ENCODE results near the gene DCAF12.

Gene DCAF12

DNA sequence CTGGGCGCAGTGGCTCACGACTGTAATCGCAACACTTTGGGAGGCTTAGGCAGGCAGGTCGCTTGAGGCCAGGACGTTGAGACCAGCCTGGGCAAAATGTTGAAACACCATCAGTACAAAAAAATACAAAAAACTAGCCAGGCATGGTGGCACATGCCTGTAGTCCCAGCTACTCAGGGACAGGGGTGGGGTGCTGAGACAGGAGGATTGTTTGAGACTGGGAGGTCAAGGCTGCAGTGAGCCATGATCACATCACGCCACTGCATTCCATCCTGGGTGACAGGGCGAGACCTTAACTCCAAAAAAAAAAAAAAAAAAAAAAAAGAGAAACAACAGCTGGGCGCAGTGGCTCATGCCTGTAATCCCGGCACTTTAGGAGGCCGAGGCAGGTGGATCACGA is 23.7 kb downstream of the DCAF12 start:
- ATAC-seq = no peak
- TF ChIP-seq ZFP3 (CRISPR knock-in tag; IDR thresholded peaks at IDR 0.05) = no peak
- no peak for TF ChIP-seq ESRRG (CRISPR knock-in tag; IDR thresholded peaks at IDR 0.05)
- TF ChIP-seq ZNF70 (CRISPR knock-in tag; IDR thresholded peaks at IDR 0.05) = no peak
- TF ChIP-seq GLIS3 (CRISPR knock-in tag; IDR thresholded peaks at IDR 0.05) = no peak
- TF ChIP-seq TOX (CRISPR knock-in tag; IDR thresholded peaks at IDR 0.05; ENCODE audit: borderline replicate concordance) = no peak
- TF ChIP-seq TCF4 (CRISPR knock-in tag; IDR thresholded peaks at IDR 0.05; ENCODE audit: borderline replicate concordance) = no peak
- no peak for TF ChIP-seq ZC3H10 (CRISPR knock-in tag; IDR thresholded peaks at IDR 0.05)
- no peak for TF ChIP-seq ZNF565 (CRISPR knock-in tag; conservative IDR thresholded peaks at IDR 0.05; ENCODE audit: low read depth)
- TF ChIP-seq, protein P1, sequence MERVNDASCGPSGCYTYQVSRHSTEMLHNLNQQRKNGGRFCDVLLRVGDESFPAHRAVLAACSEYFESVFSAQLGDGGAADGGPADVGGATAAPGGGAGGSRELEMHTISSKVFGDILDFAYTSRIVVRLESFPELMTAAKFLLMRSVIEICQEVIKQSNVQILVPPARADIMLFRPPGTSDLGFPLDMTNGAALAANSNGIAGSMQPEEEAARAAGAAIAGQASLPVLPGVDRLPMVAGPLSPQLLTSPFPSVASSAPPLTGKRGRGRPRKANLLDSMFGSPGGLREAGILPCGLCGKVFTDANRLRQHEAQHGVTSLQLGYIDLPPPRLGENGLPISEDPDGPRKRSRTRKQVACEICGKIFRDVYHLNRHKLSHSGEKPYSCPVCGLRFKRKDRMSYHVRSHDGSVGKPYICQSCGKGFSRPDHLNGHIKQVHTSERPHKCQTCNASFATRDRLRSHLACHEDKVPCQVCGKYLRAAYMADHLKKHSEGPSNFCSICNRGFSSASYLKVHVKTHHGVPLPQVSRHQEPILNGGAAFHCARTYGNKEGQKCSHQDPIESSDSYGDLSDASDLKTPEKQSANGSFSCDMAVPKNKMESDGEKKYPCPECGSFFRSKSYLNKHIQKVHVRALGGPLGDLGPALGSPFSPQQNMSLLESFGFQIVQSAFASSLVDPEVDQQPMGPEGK (CRISPR knock-in tag; IDR thresholded peaks at IDR 0.05; ENCODE audit: borderline replicate concordance) = no peak
- TF ChIP-seq ISL1 (CRISPR knock-in tag; IDR thresholded peaks at IDR 0.05) = no peak

DNA sequence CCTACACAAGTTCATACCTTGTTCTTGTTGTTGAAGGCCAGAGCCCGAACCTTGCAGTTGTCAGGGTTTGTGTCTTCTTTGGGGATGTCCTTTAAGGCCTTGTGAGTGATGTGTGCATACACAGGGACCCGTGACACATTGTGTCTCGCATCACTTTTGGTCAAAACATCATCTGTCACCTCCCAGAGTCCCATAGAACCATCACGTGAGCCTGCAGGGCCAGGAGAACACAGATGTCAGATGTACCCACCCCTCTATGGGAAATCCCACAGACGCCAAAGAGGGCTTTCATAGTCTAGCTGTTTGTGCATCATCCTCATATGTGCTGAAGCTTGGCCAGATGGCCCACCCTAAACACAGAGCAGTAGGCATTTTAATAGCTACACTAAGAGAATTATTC is 28.2 kb downstream of the DCAF12 start:
- TF ChIP-seq ZFP30 (CRISPR knock-in tag; IDR thresholded peaks at IDR 0.05) = no peak
- TF ChIP-seq, protein P2, sequence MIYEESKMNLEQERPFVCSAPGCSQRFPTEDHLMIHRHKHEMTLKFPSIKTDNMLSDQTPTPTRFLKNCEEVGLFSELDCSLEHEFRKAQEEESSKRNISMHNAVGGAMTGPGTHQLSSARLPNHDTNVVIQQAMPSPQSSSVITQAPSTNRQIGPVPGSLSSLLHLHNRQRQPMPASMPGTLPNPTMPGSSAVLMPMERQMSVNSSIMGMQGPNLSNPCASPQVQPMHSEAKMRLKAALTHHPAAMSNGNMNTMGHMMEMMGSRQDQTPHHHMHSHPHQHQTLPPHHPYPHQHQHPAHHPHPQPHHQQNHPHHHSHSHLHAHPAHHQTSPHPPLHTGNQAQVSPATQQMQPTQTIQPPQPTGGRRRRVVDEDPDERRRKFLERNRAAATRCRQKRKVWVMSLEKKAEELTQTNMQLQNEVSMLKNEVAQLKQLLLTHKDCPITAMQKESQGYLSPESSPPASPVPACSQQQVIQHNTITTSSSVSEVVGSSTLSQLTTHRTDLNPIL (CRISPR knock-in tag; IDR thresholded peaks at IDR 0.05; ENCODE audit: low read depth) = no peak
- TF ChIP-seq, protein P3, sequence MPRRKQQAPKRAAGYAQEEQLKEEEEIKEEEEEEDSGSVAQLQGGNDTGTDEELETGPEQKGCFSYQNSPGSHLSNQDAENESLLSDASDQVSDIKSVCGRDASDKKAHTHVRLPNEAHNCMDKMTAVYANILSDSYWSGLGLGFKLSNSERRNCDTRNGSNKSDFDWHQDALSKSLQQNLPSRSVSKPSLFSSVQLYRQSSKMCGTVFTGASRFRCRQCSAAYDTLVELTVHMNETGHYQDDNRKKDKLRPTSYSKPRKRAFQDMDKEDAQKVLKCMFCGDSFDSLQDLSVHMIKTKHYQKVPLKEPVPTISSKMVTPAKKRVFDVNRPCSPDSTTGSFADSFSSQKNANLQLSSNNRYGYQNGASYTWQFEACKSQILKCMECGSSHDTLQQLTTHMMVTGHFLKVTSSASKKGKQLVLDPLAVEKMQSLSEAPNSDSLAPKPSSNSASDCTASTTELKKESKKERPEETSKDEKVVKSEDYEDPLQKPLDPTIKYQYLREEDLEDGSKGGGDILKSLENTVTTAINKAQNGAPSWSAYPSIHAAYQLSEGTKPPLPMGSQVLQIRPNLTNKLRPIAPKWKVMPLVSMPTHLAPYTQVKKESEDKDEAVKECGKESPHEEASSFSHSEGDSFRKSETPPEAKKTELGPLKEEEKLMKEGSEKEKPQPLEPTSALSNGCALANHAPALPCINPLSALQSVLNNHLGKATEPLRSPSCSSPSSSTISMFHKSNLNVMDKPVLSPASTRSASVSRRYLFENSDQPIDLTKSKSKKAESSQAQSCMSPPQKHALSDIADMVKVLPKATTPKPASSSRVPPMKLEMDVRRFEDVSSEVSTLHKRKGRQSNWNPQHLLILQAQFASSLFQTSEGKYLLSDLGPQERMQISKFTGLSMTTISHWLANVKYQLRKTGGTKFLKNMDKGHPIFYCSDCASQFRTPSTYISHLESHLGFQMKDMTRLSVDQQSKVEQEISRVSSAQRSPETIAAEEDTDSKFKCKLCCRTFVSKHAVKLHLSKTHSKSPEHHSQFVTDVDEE (CRISPR knock-in tag; IDR thresholded peaks at IDR 0.05) = no peak
- TF ChIP-seq ESRRG (CRISPR knock-in tag; IDR thresholded peaks at IDR 0.05) = no peak
- no peak for TF ChIP-seq ARNTL (CRISPR knock-in tag; IDR thresholded peaks at IDR 0.05; ENCODE audit: borderline replicate concordance, low read depth)
- no peak for TF ChIP-seq ZFP3 (CRISPR knock-in tag; IDR thresholded peaks at IDR 0.05)
- TF ChIP-seq SNAI2 (CRISPR knock-in tag; IDR thresholded peaks at IDR 0.05) = no peak
- no peak for TF ChIP-seq ZNF8 (CRISPR knock-in tag; IDR thresholded peaks at IDR 0.05)
- TF ChIP-seq ZNF565 (CRISPR knock-in tag; conservative IDR thresholded peaks at IDR 0.05; ENCODE audit: low read depth) = no peak
- TF ChIP-seq TOX (CRISPR knock-in tag; IDR thresholded peaks at IDR 0.05; ENCODE audit: borderline replicate concordance) = no peak
- TF ChIP-seq TCF4 (CRISPR knock-in tag; IDR thresholded peaks at IDR 0.05; ENCODE audit: borderline replicate concordance) = no peak
- TF ChIP-seq, protein P4, sequence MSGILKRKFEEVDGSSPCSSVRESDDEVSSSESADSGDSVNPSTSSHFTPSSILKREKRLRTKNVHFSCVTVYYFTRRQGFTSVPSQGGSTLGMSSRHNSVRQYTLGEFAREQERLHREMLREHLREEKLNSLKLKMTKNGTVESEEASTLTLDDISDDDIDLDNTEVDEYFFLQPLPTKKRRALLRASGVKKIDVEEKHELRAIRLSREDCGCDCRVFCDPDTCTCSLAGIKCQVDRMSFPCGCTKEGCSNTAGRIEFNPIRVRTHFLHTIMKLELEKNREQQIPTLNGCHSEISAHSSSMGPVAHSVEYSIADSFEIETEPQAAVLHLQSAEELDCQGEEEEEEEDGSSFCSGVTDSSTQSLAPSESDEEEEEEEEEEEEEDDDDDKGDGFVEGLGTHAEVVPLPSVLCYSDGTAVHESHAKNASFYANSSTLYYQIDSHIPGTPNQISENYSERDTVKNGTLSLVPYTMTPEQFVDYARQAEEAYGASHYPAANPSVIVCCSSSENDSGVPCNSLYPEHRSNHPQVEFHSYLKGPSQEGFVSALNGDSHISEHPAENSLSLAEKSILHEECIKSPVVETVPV (CRISPR knock-in tag; IDR thresholded peaks at IDR 0.05) = no peak
- TF ChIP-seq CSDC2 (CRISPR knock-in tag; IDR thresholded peaks at IDR 0.05) = no peak
- TF ChIP-seq ZNF70 (CRISPR knock-in tag; IDR thresholded peaks at IDR 0.05) = no peak
- no peak for ATAC-seq

DNA sequence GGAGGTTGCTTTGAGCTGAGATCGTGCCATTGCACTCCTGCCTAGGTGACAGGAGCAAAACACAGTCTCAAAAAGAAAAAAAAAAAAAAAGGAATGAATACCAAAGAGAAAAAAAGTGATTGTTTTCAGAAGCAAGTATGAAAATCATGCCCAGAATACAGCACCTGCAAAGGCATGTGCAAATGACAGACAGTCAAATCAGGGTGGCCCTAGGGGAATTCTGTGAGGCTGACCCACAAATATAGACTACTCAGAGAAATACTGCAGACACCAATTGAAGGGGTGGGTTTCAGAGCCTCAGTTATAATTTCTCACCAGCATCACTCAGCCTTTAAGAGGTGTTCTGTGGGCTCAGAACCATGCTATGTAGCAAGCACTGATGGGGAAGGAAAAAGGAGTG is 28.6 kb downstream of the DCAF12 start:
- no peak for ATAC-seq
- TF ChIP-seq CSDC2 (CRISPR knock-in tag; IDR thresholded peaks at IDR 0.05) (no peak), ZFP3 (CRISPR knock-in tag; IDR thresholded peaks at IDR 0.05) (no peak), GLIS3 (CRISPR knock-in tag; IDR thresholded peaks at IDR 0.05) (no peak), ISL1 (CRISPR knock-in tag; IDR thresholded peaks at IDR 0.05) (no peak), RARB (CRISPR knock-in tag; IDR thresholded peaks at IDR 0.05) (no peak), ZNF565 (CRISPR knock-in tag; conservative IDR thresholded peaks at IDR 0.05; ENCODE audit: low read depth) (no peak), ZFP30 (CRISPR knock-in tag; IDR thresholded peaks at IDR 0.05) (no peak), ZC3H10 (CRISPR knock-in tag; IDR thresholded peaks at IDR 0.05) (no peak), PPARA (CRISPR knock-in tag; IDR thresholded peaks at IDR 0.05; ENCODE audit: borderline replicate concordance) (no peak), TOX (CRISPR knock-in tag; IDR thresholded peaks at IDR 0.05; ENCODE audit: borderline replicate concordance) (no peak), ARNTL (CRISPR knock-in tag; IDR thresholded peaks at IDR 0.05; ENCODE audit: borderline replicate concordance, low read depth) (no peak)
- TF ChIP-seq, protein P5, sequence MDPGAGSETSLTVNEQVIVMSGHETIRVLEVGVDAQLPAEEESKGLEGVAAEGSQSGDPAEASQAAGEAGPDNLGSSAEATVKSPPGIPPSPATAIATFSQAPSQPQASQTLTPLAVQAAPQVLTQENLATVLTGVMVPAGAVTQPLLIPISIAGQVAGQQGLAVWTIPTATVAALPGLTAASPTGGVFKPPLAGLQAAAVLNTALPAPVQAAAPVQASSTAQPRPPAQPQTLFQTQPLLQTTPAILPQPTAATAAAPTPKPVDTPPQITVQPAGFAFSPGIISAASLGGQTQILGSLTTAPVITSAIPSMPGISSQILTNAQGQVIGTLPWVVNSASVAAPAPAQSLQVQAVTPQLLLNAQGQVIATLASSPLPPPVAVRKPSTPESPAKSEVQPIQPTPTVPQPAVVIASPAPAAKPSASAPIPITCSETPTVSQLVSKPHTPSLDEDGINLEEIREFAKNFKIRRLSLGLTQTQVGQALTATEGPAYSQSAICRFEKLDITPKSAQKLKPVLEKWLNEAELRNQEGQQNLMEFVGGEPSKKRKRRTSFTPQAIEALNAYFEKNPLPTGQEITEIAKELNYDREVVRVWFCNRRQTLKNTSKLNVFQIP (CRISPR knock-in tag; IDR thresholded peaks at IDR 0.05; ENCODE audit: borderline replicate concordance, low read depth) = no peak
- TF ChIP-seq, protein P4 (CRISPR knock-in tag; IDR thresholded peaks at IDR 0.05) = no peak
- TF ChIP-seq, protein P2 (CRISPR knock-in tag; IDR thresholded peaks at IDR 0.05; ENCODE audit: low read depth) = no peak
- TF ChIP-seq, protein P3 (CRISPR knock-in tag; IDR thresholded peaks at IDR 0.05) = no peak

Measured in SK-N-SH treated with all-trans-retinoic acid at 6 μM for 48 hours (cell line).